GM21528 (cell line): ENCODE results near the gene SYT6.

Experiments used
- ATAC-seq: cut with Tn5 transposase; IDR thresholded peaks from one replicate; pipeline ENCODE4 v1.9.1; 2021; ENCODE audit warnings: mild to moderate bottlenecking, moderate library complexity; ENCODE audit not compliant: unreplicated experiment, low FRiP score

Gene SYT6

GRCh38 chr1:114122941-114123618 is 30.6 kb downstream of the SYT6 start:
- no peak for ATAC-seq

DNA sequence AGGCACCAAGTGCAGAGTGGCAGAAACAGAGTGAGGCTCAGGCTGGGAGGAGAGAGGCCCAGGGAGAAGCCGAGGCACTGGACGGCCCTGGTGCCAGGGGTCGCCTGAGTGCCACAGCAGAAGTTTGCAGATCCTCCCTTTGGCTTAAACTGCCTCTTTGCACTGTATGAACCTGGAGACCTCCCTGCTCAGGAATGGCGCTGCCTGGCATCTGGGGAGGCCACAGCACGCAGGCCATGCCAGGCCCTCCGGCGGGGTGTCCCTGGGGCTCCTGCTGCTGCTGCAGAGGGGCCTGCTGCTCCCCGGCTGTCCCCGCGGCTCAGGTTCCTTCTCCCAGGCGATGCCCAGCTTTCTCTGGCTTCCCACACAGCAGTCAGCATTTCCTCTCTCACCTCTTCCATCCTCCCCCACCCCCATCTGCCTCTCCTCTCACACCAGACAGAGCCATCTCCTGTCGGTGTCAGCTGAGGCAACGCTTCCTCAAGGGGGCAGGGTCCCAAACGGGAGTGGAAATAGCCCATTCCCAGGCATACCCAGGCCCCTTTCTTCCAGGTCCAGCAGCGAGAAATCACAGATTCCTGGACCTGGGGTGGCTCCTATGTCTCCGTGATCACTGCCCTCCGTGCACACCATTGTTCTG is 35.2 kb downstream of the SYT6 start:
- no peak for ATAC-seq

- no peak for ATAC-seq
Observed at GRCh38 chr1:114117654-114118053, 36.0 kb downstream of the SYT6 start.

DNA sequence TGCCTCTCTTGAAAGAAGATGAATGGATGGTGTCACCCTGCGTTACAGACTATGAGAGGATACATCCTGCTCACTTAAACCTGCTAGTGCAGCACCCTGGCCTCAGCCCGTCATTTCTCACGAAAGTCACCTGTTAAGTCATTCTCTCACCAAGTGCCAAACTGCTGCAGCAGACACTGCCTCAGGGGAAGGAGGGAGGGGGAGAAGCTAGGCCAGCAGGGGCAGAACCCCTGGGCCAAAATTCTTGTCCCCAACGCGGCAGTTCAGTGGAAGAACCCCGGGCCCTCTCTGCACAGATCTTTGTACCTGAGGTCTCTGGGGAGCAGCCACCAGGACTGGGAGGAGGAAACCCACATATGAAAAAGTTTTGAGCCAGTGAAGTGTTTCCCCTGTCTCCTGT is 37.6 kb downstream of the SYT6 start:
- ATAC-seq, result no peak

- no peak for ATAC-seq
Observed at GRCh38 chr1:114114185-114115094, 39.2 kb downstream of the SYT6 start.

DNA sequence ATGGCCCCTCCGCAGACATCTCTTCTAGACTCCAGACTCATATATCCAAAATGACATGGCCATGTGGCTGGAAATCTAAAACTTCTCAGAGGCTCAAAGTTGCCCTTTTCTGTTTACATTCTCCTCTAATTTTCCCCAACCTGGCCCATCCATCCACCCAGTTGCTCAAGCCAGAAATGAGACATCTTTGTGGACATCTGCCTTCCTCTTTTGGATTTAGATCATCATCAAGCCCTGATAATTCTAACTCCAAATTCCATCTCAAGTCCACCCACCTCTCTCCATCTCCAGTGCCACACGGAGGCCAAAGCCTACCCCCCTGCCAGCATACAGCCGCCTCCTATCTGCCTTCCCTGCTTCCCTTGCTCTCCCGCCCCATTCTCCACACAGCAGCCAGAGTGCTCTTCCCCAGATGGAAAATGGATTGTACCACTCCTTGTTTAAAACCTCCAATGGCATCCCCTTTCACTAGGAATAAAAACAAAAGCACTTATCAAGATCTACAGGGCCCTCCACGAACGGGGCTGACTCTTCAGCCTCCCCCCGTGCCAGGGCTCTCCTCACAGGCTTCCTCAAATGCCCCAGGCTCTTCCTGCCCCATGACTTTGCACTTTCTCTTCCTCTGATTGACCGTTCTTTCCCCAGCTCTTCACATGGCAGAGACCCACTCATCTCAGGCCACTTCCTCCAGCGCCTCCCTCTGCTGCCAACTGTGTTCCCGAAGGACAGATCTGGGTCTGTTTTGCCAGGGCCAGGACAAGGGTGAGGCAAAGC is 40.1 kb downstream of the SYT6 start:
- no peak for ATAC-seq

GRCh38 chr1:114112775-114113174 is 40.9 kb downstream of the SYT6 start:
- no peak for ATAC-seq

- no peak for ATAC-seq
Observed at GRCh38 chr1:114111731-114112641, 41.7 kb downstream of the SYT6 start.

GRCh38 chr1:114109981-114110380 is 43.7 kb downstream of the SYT6 start:
- no peak for ATAC-seq

DNA sequence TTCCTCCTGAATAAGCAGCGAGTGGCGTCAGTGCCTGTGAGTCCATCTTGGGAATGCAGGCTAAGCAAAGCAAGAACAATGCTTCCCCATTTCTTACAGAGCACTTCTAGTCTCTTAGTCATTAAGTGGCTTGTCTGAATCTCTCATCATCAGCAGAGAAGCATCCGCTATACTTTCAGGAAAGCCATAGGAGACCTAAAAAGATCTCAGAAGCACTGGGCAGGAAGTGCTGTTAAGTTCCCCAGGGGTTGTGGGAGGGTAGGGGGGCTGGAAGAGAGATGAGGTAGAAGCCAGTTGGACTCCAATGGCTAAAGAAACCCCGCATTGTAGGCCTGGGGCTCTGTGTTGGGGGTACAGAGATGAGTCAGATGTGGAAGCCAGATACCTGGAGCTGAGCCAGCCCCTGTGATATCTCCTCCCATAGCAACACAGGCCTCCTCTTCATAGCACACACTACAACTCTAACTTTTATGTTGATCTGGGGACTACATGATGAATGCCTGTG is 44.9 kb downstream of the SYT6 start:
- no peak for ATAC-seq

- no peak for ATAC-seq
Observed at GRCh38 chr1:114107474-114108435, 45.9 kb downstream of the SYT6 start.

DNA sequence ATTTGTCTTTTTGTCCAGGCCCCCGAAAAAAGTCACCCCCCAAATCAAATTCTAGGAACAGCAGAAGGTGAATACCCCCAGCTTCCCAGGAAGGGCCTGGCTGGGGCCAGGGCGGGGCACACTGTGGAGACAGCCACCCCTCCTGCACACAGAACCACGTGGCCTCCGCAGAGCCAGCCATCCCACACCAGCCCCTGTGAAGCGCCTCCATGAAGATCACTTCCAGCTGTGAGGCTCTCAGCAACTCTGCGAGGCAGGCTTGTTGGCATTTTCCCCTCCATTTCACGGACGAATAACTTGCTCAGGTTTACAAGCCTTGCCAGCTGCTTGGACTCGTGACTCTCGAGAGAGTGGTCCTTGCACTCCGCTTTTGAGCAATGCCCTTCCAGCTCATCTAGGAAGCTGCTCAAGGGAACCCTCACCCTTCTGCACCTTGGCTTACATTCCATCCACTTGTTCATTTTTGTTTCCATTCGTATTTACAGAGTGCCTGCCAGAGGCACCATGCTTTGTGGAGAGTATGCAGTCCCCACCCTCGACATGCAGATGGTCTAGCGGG is 48.2 kb downstream of the SYT6 start:
- no peak for ATAC-seq

DNA sequence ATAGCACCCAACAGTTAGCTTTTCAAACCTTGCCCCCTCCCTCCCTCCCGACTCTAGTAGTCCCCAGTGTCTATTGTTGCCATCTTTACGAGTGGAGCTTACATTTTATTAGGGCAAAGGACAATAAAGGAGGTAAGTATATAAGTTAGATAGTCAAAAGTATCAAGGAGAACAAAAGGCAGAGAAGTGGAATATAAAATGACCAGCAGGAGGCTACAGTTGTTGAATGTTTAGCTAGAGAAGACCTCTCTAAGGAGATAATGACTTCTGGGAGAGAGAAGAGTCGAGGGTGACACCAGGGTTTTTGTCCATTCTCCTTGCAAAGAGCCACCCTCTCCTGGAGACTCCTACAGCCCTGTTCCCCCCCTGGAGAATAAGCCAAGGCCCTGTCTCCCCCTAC is 48.7 kb downstream of the SYT6 start:
- ATAC-seq, result no peak

DNA sequence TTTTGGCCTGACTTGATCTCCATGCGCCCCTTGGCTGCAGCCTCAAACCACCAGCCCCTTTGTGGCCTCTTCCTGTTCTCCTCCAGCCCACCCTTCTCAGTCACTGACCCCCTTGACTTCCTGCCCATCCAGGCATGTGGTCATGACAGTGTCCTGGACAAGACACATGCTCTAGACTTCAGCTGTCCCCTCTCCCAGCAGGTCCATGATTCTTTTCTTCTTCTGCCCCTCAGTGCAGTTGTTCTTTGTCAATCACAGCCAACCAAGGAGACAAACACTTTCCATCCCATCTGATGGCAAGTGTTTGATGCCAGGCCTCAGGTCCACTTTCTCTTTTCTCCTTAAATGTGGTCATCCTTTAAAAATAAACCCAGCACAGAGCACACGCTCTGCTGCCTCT is 49.7 kb downstream of the SYT6 start:
- no peak for ATAC-seq

GRCh38 chr1:114102136-114102535 is 51.5 kb downstream of the SYT6 start:
- no peak for ATAC-seq

DNA sequence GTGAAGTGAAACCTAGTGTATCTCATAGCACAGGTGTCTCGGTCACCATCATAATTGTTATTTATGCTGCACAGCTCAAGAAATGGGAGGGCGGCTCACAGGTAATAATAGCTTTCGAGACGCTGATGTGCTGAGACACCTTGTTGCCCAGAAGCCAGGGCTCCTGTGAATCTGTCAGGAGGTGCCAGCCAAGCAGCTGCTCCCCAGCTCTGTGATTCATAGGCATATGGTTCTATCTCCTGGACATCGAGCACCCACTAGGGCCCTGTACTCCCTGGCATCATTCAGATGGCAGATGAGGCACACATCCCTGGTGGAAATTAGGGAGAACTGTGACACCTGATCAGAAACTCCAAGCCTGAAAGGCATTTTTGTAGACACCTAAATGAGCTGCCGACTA is 53.5 kb downstream of the SYT6 start:
- no peak for ATAC-seq

GRCh38 chr1:114099268-114099667 is 54.4 kb downstream of the SYT6 start:
- ATAC-seq, result no peak

- ATAC-seq, result no peak
Observed at GRCh38 chr1:114097109-114097508, 56.6 kb downstream of the SYT6 start.
